NOMO-1 treated with dmso at 0.1 percent for 144 hours (cell line): ENCODE measurements around the gene ST3GAL4.
"Not testable (repeated sequence)": the region's sequence is repeated elsewhere in the genome, so short reads cannot be mapped to it uniquely, and the experiment has no call there.

Experiments
- DNase-seq: peaks from one replicate; lab custom pipeline; 2025; ENCODE audit not compliant: unreplicated experiment; lab: John Stamatoyannopoulos, UW

Gene ST3GAL4

GRCh38 chr11:126362879-126363655 lies 7.6 kb downstream of the ST3GAL4 start:
- DNase-seq, result no peak

GRCh38 chr11:126363706-126364248 lies 8.3 kb downstream of the ST3GAL4 start:
- no peak for DNase-seq

GRCh38 chr11:126364735-126365134 lies 9.2 kb downstream of the ST3GAL4 start:
- DNase-seq, result not testable (repeated sequence)

- not testable (repeated sequence) for DNase-seq
Observed at GRCh38 chr11:126365508-126365907, 10.0 kb downstream of the ST3GAL4 start.

- DNase-seq, result no peak
Observed at GRCh38 chr11:126366064-126366822, 10.8 kb downstream of the ST3GAL4 start.

- not testable (repeated sequence) for DNase-seq
Observed at GRCh38 chr11:126366823-126367654, 11.6 kb downstream of the ST3GAL4 start.

DNA sequence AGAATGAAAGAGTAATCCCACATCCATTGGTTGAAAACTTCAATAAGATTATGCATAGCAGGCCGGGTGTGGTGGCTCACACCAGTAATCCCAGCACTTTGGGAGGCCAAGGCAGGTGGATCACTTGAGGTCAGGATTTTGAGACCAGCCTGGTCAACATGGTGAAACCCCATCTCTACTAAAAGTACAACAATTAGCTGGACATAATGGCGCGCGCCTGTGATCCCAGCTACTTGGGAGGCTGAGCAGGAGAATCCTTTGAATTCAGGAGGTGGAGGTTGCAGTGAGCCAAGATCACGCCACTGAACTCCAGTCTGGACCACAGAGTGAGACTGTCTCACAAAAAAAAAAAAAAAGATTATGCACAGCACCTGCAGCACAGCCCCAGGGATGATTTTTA lies 12.3 kb downstream of the ST3GAL4 start:
- DNase-seq, result not testable (repeated sequence)

GRCh38 chr11:126368336-126369119 lies 13.0 kb downstream of the ST3GAL4 start:
- not testable (repeated sequence) for DNase-seq

DNA sequence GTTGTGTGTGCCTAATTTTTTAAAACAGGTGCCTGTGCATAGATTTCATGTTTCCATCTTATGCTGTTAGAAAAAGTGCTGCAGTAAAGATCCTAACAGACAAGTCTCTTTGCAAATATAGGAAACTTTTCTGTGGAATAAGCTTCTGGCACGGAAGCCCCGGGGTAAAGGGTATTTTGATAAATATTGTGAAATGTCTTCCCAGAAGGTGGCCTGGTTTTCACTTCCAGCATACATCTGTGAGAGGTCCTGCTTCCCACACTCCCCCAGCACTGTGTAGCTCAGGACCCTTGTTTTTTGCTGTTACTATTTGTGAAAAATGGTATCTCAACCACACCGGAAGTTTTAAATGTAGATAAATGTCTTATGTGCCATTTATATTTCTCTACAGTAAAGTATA lies 14.5 kb downstream of the ST3GAL4 start:
- no peak for DNase-seq

DNA sequence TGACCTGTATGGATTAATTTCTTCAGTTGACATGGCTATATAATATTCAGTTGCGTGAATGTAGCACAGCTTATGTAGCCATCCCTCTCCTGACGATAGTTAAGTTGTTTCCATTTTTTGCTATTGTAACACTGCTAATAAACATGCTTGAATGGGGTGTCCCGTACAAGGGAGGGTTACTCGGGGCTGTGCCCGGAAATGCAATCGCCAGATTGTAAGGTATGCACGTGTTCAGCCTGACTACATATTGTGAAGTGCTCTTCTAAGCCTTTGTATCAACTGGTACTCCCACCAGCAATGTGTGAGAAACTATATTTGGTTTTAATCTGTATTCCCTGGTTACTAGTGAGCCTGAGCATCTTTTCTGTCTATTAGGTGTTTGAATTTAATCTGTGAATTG lies 16.1 kb downstream of the ST3GAL4 start:
- no peak for DNase-seq

GRCh38 chr11:126373389-126374066 lies 18.0 kb downstream of the ST3GAL4 start:
- DNase-seq, result not testable (repeated sequence)

DNA sequence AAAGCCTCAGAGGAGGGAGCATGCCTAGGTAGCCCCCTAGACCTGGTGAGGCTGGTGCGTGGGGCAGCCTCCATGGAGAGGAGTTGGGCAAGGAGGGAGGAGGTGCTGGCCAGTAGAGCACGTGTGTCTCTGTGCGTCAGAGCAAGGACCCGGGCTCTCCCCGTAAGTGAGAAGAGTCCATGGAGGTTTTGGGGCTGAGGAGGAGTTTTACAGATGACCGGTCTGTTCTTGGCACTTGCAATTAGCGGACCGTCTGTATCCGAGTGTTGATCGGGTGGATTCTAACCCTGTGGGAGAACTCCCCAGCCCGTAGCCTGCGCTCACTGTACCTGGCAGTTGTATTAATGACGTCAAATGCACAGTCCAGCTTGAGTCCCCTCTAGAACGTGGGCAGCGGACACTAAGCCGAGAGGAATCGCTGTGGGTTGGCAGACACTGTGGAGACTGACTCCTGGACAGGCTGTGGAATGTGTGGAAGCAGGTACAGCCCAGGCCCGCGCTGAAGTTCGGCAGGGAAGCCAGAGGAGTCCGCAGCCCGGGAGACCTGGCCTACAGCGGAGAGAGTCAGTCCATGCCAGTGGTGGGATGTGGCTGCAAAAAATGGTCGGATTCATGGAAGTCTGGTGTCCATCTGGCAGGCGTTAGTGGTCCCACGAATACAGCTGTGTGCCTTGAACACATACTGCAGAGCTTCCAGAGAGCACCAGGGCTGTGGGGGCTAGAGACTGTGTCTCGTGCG lies 19.2 kb downstream of the ST3GAL4 start:
- DNase-seq, result not testable (repeated sequence)

- no peak for DNase-seq
Observed at GRCh38 chr11:126375726-126376125, 20.2 kb downstream of the ST3GAL4 start.

DNA sequence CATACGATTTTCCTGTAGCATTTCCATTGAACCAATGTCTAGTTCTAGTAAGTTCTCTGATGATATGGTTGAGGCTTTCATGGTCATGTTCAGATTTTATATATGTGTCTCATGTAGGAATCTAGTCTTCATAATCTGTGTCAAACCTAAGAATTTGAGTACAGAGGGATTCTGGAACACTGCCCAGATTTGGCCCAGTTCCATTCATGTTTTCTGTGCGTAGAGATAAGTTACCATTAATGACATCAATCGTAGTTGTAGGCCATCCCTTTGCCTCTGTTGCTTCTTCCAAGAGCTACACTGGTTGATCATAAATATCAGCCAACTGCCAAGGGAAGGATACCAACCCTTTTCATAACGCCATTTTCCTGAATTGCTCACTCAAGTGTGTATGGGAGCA lies 23.3 kb downstream of the ST3GAL4 start:
- no peak for DNase-seq

- DNase-seq, result no peak
Observed at GRCh38 chr11:126380909-126381308, 25.4 kb downstream of the ST3GAL4 start.

GRCh38 chr11:126381960-126382359 lies 26.5 kb downstream of the ST3GAL4 start:
- not testable (repeated sequence) for DNase-seq

GRCh38 chr11:126382641-126383040 lies 27.2 kb downstream of the ST3GAL4 start:
- DNase-seq, result not testable (repeated sequence)

DNA sequence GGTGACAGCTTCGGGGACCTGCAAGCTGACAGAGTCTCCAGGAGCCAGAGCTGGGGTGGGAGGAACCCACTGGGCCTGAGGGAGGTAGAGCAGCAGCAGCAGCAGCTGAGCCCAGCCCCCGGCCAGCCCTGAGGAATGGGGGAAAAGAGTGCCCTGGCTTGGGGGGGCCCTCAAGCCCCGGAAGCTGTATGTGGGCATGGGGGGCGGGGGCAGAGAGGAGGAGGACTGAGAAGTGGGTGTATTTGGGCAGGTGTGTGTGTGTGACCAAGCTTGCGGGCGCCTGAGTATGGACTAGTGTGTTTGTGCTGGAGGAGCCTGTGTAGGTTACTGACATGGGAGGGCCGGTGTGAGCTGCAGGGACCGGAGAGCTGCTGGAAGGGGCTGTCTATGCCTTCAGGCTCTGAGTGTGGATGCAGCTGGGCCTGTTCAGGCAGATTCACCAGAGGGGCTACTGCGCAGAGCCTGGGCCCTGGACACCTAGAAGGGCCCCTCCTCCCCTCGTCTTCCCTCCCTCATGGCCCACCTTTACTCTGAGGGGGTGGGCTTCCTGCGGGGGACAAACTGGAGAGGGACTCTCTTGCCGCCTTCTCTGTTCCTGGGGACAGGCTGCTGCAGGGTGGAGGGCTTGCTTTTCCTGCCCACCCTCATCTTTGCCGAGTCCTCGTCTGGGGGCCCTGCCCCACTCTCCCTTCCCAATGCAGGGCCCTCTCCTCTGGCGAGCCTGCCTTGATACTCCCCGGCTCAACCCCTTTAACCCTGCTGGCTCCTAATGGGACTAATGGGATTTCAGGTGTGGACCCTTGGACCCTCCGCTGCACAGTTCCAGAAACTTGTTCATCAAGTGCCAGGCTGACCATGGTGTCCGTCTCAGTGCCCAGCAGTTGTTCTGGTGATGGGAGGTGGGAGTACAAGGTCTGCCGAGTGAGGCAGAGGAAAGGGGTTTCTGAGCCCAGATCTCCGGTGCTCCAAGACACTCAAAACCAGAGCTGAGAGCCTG lies 28.2 kb downstream of the ST3GAL4 start:
- DNase-seq, result no peak
